Measurements from ENCODE around the gene NELFCD. TPM values are rescaled to one million over a fixed set of nuclear protein-coding genes. Genes with fewer than 3 reads are reported as not detected.

Gene NELFCD
- total and polyA plus RNA-seq, 7 donors = 24.1 to 43.6 (median 35.4) TPM

GRCh38 chr20:58987790-58988564, 6.9 kb downstream of the NELFCD start:
- TF ChIP-seq CTCF (IDR thresholded peaks at IDR 0.05) = no peak
- Histone ChIP-seq H3K9me3 (no peaks in the 10 kb centered on the region), H3K27me3 (ENCODE audit: insufficient read depth in 3 of 3, low read length in 2 of 3) (no peaks in the 10 kb centered on the region), H3K36me3 (ENCODE audit: insufficient read depth in 1 of 2, low read depth in 1 of 2) (peaks cover 11 to 73% of the 10 kb centered on the region in 2 donors), H3K4me1 (peaks cover 33% of the 10 kb centered on the region), H3K27ac (no peak overlapping the region), H3K4me3 (no peak overlapping the region)
- ATAC-seq = no peak
- no peak for DNase-seq
- intact Hi-C loops (cut with DNase I) = no loop called here
- 64 to 80% (median 74%) methylated on average over 9 of the region's 9 CpGs for WGBS, 3 donors

GRCh38 chr20:58988565-58988882, 7.5 kb downstream of the NELFCD start:
- no peak for ATAC-seq
- 81 to 88% (median 84%) methylated on average over 6 of the region's 6 CpGs for WGBS, 3 donors

GRCh38 chr20:58989196-58989595, 8.1 kb downstream of the NELFCD start:
- ATAC-seq (no peak), DNase-seq (no peak)
- H3K27ac ChIP-seq = no peak overlapping the region
- no peaks in the 10 kb centered on the region for H3K9me3 ChIP-seq
- no peak overlapping the region for H3K4me3 ChIP-seq
- peaks cover 11 to 85% of the 10 kb centered on the region in 2 donors for H3K36me3 ChIP-seq (ENCODE audit: insufficient read depth in 1 of 2, low read depth in 1 of 2)
- H3K4me1 ChIP-seq = peaks cover 24% of the 10 kb centered on the region
- no peak for TF ChIP-seq CTCF (IDR thresholded peaks at IDR 0.05)
- WGBS, 3 donors = 89 to 96% (median 90%) methylated on average over 10 of the region's 10 CpGs
- intact Hi-C loops (cut with DNase I) = no loop called here
- H3K27me3 ChIP-seq (ENCODE audit: insufficient read depth in 3 of 3, low read length in 2 of 3) = no peaks in the 10 kb centered on the region

More at GRCh38 chr20:58988565-58988882, 7.5 kb downstream of the NELFCD start:
- no peak for TF ChIP-seq CTCF (IDR thresholded peaks at IDR 0.05)
- no peak for DNase-seq
- H3K27ac ChIP-seq = no peak overlapping the region
- no peaks in the 10 kb centered on the region for H3K27me3 ChIP-seq (ENCODE audit: insufficient read depth in 3 of 3, low read length in 2 of 3)
- intact Hi-C loops (cut with DNase I) = no loop called here
- no peak overlapping the region for H3K4me3 ChIP-seq
- no peaks in the 10 kb centered on the region for H3K9me3 ChIP-seq
- H3K36me3 ChIP-seq (ENCODE audit: insufficient read depth in 1 of 2, low read depth in 1 of 2) = peaks cover 11 to 79% of the 10 kb centered on the region in 2 donors
- peaks cover 29% of the 10 kb centered on the region for H3K4me1 ChIP-seq

GRCh38 chr20:58990651-58991445, 9.8 kb downstream of the NELFCD start:
- intact Hi-C loops (cut with DNase I) = no loop called here
- no peaks in the 10 kb centered on the region for H3K9me3 ChIP-seq
- 88 to 92% (median 89%) methylated on average over 14 of the region's 14 CpGs for WGBS, 3 donors
- peaks cover 8% of the 10 kb centered on the region for H3K4me1 ChIP-seq
- no peaks in the 10 kb centered on the region for H3K27me3 ChIP-seq (ENCODE audit: insufficient read depth in 3 of 3, low read length in 2 of 3)
- no peak overlapping the region for H3K27ac ChIP-seq
- ATAC-seq = no peak
- DNase-seq = no peak
- H3K36me3 ChIP-seq (ENCODE audit: insufficient read depth in 1 of 2, low read depth in 1 of 2) = peaks cover 11 to 100% of the 10 kb centered on the region in 2 donors
- TF ChIP-seq CTCF (IDR thresholded peaks at IDR 0.05) = no peak
- H3K4me3 ChIP-seq = no peak overlapping the region
